ENCODE results near the gene ANKS1A.

The ANKS1A gene

DNA sequence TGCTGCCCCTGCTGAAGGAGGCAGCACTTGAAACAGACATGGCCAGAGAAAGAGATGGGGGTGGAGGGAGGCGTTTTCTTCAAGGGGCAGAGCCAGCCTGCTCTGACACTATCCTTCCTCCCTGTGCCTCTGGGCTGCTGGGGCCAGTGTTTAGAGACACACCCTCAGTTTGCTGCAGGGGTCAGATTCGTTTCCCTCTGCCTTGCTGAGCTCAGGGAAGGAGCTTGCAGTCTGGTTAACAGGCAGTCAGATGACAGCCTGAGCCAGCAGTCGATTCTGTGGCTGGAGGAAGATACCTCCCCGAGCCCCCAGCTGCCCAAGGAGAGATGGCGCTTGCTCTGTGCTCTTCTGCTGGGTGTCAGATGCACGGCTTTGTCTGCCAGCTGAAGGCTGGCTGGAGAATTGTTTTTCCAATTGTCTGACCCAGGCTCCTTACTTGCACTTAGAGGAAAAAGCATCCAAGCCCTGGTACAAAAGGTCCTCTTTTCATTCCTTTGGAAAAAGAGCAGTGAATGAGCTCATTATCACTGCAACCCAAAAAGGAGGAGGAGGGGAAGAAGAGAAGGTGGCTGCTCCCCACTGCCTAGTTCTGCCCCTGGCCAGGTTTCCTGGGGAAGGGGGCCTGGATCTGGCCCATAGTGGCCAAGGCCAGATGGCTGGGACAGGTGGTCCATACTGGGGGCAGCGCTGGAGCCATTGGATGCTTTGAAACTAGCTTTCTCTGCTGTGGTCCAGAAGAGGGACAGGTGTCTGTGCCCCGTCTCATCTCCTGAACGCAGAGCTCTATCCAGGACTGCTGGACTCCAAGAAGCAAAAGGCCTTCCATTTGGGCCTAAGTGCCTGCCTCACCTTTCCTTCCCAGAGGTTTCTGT is 163.9 kb downstream of the ANKS1A start:
- no peak overlapping the region for H3K4me2 ChIP-seq (ENCODE audit: low read length)
- no peak overlapping the region for H2BK120ac ChIP-seq (ENCODE audit: insufficient read depth, low read length, poor library complexity)
- H2AFZ ChIP-seq (ENCODE audit: insufficient read depth, low read length, poor library complexity): no peak overlapping the region
- peaks cover 77 to 89% of the 10 kb centered on the region in 2 experiments for H3K36me3 ChIP-seq (ENCODE audit: control insufficient read depth in 1 of 2, insufficient read depth in 2 of 2, low read length in 2 of 2)
- H3K4me1 ChIP-seq (ENCODE audit: control insufficient read depth in 1 of 2, insufficient read depth in 2 of 2, low read length in 2 of 2): peaks cover 5 to 10% of the 10 kb centered on the region in 2 experiments
- H3K4me3 ChIP-seq (ENCODE audit: low read depth, low read length): no peak overlapping the region
- H4K91ac ChIP-seq (ENCODE audit: low read depth, low read length): no peak overlapping the region
- H3K27me3 ChIP-seq (ENCODE audit: insufficient read depth, low read length): no peaks in the 10 kb centered on the region
- H3K4ac ChIP-seq (ENCODE audit: low read depth, low read length): no peak overlapping the region
- peaks cover 6% of the 10 kb centered on the region for H3K79me1 ChIP-seq (ENCODE audit: low read length)
- H2AK5ac ChIP-seq (ENCODE audit: low read length): no peak overlapping the region
- H3K9me3 ChIP-seq (ENCODE audit: insufficient read depth, low read depth, low read length): no peaks in the 10 kb centered on the region
- H2BK12ac ChIP-seq (ENCODE audit: low read length): no peak overlapping the region
- no peak overlapping the region for H3K23ac ChIP-seq (ENCODE audit: low read length)
- H2BK5ac ChIP-seq (ENCODE audit: low read depth, low read length, poor library complexity): no peak overlapping the region
- no peak overlapping the region for H4K8ac ChIP-seq (ENCODE audit: low read depth, low read length)
- DNase-seq: no peak
- no peak overlapping the region for H3K9ac ChIP-seq (ENCODE audit: low read length)
- no peaks in the 10 kb centered on the region for H3K79me2 ChIP-seq (ENCODE audit: control insufficient read depth, insufficient read depth, low read length, poor library complexity)
- H3K27ac ChIP-seq (ENCODE audit: low read depth, low read length): no peak overlapping the region
- no peak overlapping the region for H3K18ac ChIP-seq (ENCODE audit: low read length)
- H4K12ac ChIP-seq (ENCODE audit: low read depth, low read length): no peak overlapping the region
- WGBS (ENCODE audit: extremely low coverage, insufficient coverage, insufficient read length): no CpG with 5 or more reads among the region's 9 CpGs
- H3K14ac ChIP-seq (ENCODE audit: low read length): no peak overlapping the region

DNA sequence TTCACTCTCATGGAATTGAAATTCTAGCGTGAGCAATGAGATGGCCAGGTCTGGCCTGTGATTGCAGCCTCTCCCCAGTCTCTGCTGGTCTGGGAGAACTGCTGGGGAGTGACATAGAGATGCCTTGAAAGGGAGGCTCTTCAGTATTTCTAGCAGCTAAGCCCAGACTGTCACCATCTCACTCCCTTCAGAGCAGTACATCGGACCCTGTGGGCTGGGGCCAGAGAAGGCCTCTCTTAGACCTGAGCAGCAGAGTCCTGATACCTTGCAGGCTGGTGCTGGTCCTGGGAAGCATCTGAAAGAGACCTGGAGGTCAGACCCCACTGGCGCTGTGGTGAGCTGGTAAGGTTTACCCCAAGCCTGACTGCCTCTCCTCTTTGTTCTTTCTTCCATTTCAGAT is 164.6 kb downstream of the ANKS1A start:
- Histone ChIP-seq H3K23ac (ENCODE audit: low read length) (no peak overlapping the region), H2BK5ac (ENCODE audit: low read depth, low read length, poor library complexity) (no peak overlapping the region), H3K27me3 (ENCODE audit: insufficient read depth, low read length) (no peaks in the 10 kb centered on the region), H3K9ac (ENCODE audit: low read length) (no peak overlapping the region), H2BK120ac (ENCODE audit: insufficient read depth, low read length, poor library complexity) (no peak overlapping the region), H2AFZ (ENCODE audit: insufficient read depth, low read length, poor library complexity) (no peak overlapping the region), H2AK5ac (ENCODE audit: low read length) (no peak overlapping the region), H4K91ac (ENCODE audit: low read depth, low read length) (no peak overlapping the region), H4K12ac (ENCODE audit: low read depth, low read length) (no peak overlapping the region), H3K79me1 (ENCODE audit: low read length) (peaks cover 2% of the 10 kb centered on the region), H3K4ac (ENCODE audit: low read depth, low read length) (no peak overlapping the region), H3K79me2 (ENCODE audit: control insufficient read depth, insufficient read depth, low read length, poor library complexity) (no peaks in the 10 kb centered on the region), H3K4me3 (ENCODE audit: low read depth, low read length) (no peak overlapping the region), H3K4me1 (ENCODE audit: control insufficient read depth in 1 of 2, insufficient read depth in 2 of 2, low read length in 2 of 2) (peaks cover 0 to 3% of the 10 kb centered on the region in 2 experiments), H2BK12ac (ENCODE audit: low read length) (no peak overlapping the region), H4K8ac (ENCODE audit: low read depth, low read length) (no peak overlapping the region), H3K27ac (ENCODE audit: low read depth, low read length) (no peak overlapping the region), H3K14ac (ENCODE audit: low read length) (no peak overlapping the region), H3K9me3 (ENCODE audit: insufficient read depth, low read depth, low read length) (no peaks in the 10 kb centered on the region), H3K18ac (ENCODE audit: low read length) (peak overlapping the region; percentile 3), H3K36me3 (ENCODE audit: control insufficient read depth in 1 of 2, insufficient read depth in 2 of 2, low read length in 2 of 2) (peaks cover 81 to 89% of the 10 kb centered on the region in 2 experiments), H3K4me2 (ENCODE audit: low read length) (no peak overlapping the region)
- WGBS (ENCODE audit: extremely low coverage, insufficient coverage, insufficient read length): no CpG with 5 or more reads among the region's 3 CpGs
- DNase-seq: no peak

DNA sequence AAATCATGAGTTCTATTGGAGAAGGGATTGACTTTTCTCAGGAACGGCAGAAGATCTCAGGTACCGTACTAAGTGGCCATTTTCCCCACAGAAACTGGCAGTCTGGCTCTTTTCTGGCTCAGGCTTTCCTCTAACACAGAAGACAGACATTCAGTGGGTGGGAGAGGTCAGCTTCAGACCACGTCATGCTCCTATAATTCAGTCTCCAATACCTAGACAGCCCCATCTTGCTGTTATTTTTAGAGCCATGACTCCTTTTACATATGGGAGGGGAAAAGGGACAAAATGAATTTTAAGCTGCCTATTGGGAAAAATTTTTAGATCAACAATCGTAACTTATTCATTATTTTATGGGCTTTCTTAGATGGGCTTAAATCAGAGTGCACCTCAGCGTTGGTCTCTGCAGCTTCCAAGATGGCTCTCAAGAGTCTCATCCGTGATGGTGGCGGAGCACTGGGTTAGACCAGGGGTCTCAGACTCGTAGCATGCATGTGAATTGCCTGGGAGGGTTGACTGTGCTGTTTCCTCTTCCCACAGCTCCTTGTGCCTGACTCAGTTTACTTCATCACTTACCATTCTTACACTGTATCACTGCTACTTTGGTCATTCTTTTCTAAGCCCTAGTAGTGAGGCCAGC is 165.2 kb downstream of the ANKS1A start:
- H4K8ac ChIP-seq (ENCODE audit: low read depth, low read length): no peak overlapping the region

DNA sequence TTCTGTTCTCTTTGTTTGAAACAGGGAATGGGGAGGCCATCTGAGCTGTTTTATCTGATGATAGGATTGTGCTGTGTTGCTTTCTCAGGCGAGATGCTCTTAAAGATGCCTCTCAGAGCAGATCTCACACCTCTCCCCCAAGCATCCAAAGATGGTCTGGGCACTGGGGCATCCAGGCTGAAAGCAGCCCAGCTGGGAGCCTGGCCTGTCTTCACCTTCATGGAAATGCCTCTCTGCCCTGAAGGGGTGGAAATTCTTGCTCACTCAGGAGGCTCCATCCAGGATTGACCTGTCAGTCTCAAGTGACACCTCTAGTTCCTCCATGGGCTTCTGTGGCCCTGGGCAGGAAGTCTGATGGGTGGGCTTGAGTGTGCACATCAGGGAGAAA is 165.7 kb downstream of the ANKS1A start:
- H4K91ac ChIP-seq (ENCODE audit: low read depth, low read length): no peak overlapping the region
- H2AFZ ChIP-seq (ENCODE audit: insufficient read depth, low read length, poor library complexity): no peak overlapping the region
- WGBS (ENCODE audit: extremely low coverage, insufficient coverage, insufficient read length): no CpG with 5 or more reads among the region's 1 CpG
- H3K4me2 ChIP-seq (ENCODE audit: low read length): no peak overlapping the region
- no peak overlapping the region for H3K4me3 ChIP-seq (ENCODE audit: low read depth, low read length)
- no peak overlapping the region for H2BK120ac ChIP-seq (ENCODE audit: insufficient read depth, low read length, poor library complexity)
- H3K79me1 ChIP-seq (ENCODE audit: low read length): peaks cover 2% of the 10 kb centered on the region
- peaks cover 0 to 2% of the 10 kb centered on the region in 2 experiments for H3K4me1 ChIP-seq (ENCODE audit: control insufficient read depth in 1 of 2, insufficient read depth in 2 of 2, low read length in 2 of 2)
- H4K8ac ChIP-seq (ENCODE audit: low read depth, low read length): no peak overlapping the region
- peaks cover 82 to 90% of the 10 kb centered on the region in 2 experiments for H3K36me3 ChIP-seq (ENCODE audit: control insufficient read depth in 1 of 2, insufficient read depth in 2 of 2, low read length in 2 of 2)
- H4K12ac ChIP-seq (ENCODE audit: low read depth, low read length): no peak overlapping the region
- no peaks in the 10 kb centered on the region for H3K27me3 ChIP-seq (ENCODE audit: insufficient read depth, low read length)
- no peak overlapping the region for H2AK5ac ChIP-seq (ENCODE audit: low read length)
- no peak overlapping the region for H3K23ac ChIP-seq (ENCODE audit: low read length)
- H2BK12ac ChIP-seq (ENCODE audit: low read length): no peak overlapping the region
- no peak overlapping the region for H3K9ac ChIP-seq (ENCODE audit: low read length)
- H3K4ac ChIP-seq (ENCODE audit: low read depth, low read length): no peak overlapping the region
- H3K18ac ChIP-seq (ENCODE audit: low read length): peak overlapping the region; percentile 51
- no peak overlapping the region for H2BK5ac ChIP-seq (ENCODE audit: low read depth, low read length, poor library complexity)
- H3K9me3 ChIP-seq (ENCODE audit: insufficient read depth, low read depth, low read length): no peaks in the 10 kb centered on the region
- no peak overlapping the region for H3K14ac ChIP-seq (ENCODE audit: low read length)
- DNase-seq: no peak
- H3K79me2 ChIP-seq (ENCODE audit: control insufficient read depth, insufficient read depth, low read length, poor library complexity): no peaks in the 10 kb centered on the region
- H3K27ac ChIP-seq (ENCODE audit: low read depth, low read length): no peak overlapping the region

More for the DNA sequence above, 165.2 kb downstream of the ANKS1A start:
- Histone ChIP-seq H3K4ac (ENCODE audit: low read depth, low read length) (no peak overlapping the region), H3K36me3 (ENCODE audit: control insufficient read depth in 1 of 2, insufficient read depth in 2 of 2, low read length in 2 of 2) (peaks cover 82 to 89% of the 10 kb centered on the region in 2 experiments), H3K23ac (ENCODE audit: low read length) (no peak overlapping the region), H3K79me1 (ENCODE audit: low read length) (peaks cover 2% of the 10 kb centered on the region), H3K4me2 (ENCODE audit: low read length) (no peak overlapping the region), H2BK120ac (ENCODE audit: insufficient read depth, low read length, poor library complexity) (no peak overlapping the region), H2BK5ac (ENCODE audit: low read depth, low read length, poor library complexity) (no peak overlapping the region), H3K18ac (ENCODE audit: low read length) (no peak overlapping the region), H4K91ac (ENCODE audit: low read depth, low read length) (no peak overlapping the region), H2BK12ac (ENCODE audit: low read length) (no peak overlapping the region), H3K27me3 (ENCODE audit: insufficient read depth, low read length) (no peaks in the 10 kb centered on the region), H3K9me3 (ENCODE audit: insufficient read depth, low read depth, low read length) (no peaks in the 10 kb centered on the region), H3K4me3 (ENCODE audit: low read depth, low read length) (no peak overlapping the region), H3K9ac (ENCODE audit: low read length) (no peak overlapping the region), H2AFZ (ENCODE audit: insufficient read depth, low read length, poor library complexity) (no peak overlapping the region), H4K12ac (ENCODE audit: low read depth, low read length) (no peak overlapping the region), H2AK5ac (ENCODE audit: low read length) (no peak overlapping the region), H3K4me1 (ENCODE audit: control insufficient read depth in 1 of 2, insufficient read depth in 2 of 2, low read length in 2 of 2) (peaks cover 0 to 2% of the 10 kb centered on the region in 2 experiments), H3K27ac (ENCODE audit: low read depth, low read length) (no peak overlapping the region), H3K79me2 (ENCODE audit: control insufficient read depth, insufficient read depth, low read length, poor library complexity) (no peaks in the 10 kb centered on the region), H3K14ac (ENCODE audit: low read length) (no peak overlapping the region)
- WGBS (ENCODE audit: extremely low coverage, insufficient coverage, insufficient read length): no CpG with 5 or more reads among the region's 8 CpGs
- no peak for DNase-seq

All from trophoblast cell (in vitro differentiated cells and primary cell).